Mesenchymal stem cell (in vitro differentiated cells and primary cell): ENCODE measurements around the gene TBC1D3B.

Source experiments
- DNase-seq: peaks from one replicate; pipeline ENCODE4 v3.0.0-alpha.2; 2013
- H2AFZ ChIP-seq: one replicate; pipeline ENCODE4 v1.6.1; 2013; ENCODE audit warnings: low read depth, mild to moderate bottlenecking, control low read depth, inconsistent platforms, low read length, moderate library complexity
- H2AK5ac ChIP-seq: 2 replicates; pipeline ENCODE4 v1.6.1; 2013; ENCODE audit warnings: low read length, moderate library complexity, mild to moderate bottlenecking, inconsistent platforms; ENCODE audit not compliant: severe bottlenecking
- H2BK120ac ChIP-seq: one replicate; pipeline ENCODE4 v1.6.1; 2013; ENCODE audit warnings: low read depth, mild to moderate bottlenecking, inconsistent platforms, low read length, moderate library complexity
- H2BK12ac ChIP-seq, 2 experiments: one replicate each; pipeline ENCODE4 v1.6.1; 2013; ENCODE audit warnings: inconsistent platforms in 2 of 2, low read length in 2 of 2, mild to moderate bottlenecking in 2 of 2, moderate library complexity in 2 of 2, control low read depth in 1 of 2
- H2BK15ac ChIP-seq: one replicate; pipeline ENCODE4 v1.6.1; 2013; ENCODE audit warnings: mild to moderate bottlenecking, low read depth, inconsistent platforms; ENCODE audit not compliant: poor library complexity, severe bottlenecking
- H2BK5ac ChIP-seq: 2 replicates; pipeline ENCODE4 v1.6.1; 2013; ENCODE audit warnings: low read depth, mild to moderate bottlenecking, low read length, control low read depth, inconsistent platforms; ENCODE audit not compliant: poor library complexity, severe bottlenecking
- H3K14ac ChIP-seq, 2 experiments: one replicate each; pipeline ENCODE4 v1.6.1; 2013; ENCODE audit warnings: inconsistent platforms in 2 of 2, low read length in 2 of 2, control low read depth in 1 of 2, mild to moderate bottlenecking in 1 of 2, moderate library complexity in 1 of 2
- H3K18ac ChIP-seq, 2 experiments: one replicate each; pipeline ENCODE4 v1.6.1; 2013; ENCODE audit warnings: inconsistent platforms in 2 of 2, low read length in 2 of 2, control low read depth in 1 of 2, low read depth in 1 of 2, mild to moderate bottlenecking in 1 of 2
- H3K23ac ChIP-seq, 2 experiments: one replicate each; pipeline ENCODE4 v1.6.1; 2013; ENCODE audit warnings: inconsistent platforms in 2 of 2, low read length in 2 of 2, mild to moderate bottlenecking in 2 of 2, moderate library complexity in 2 of 2, control low read depth in 1 of 2
- H3K27ac ChIP-seq: 2 replicates; pipeline ENCODE4 v1.5.1; 2013; ENCODE audit warnings: mild to moderate bottlenecking, moderate library complexity, low read length, control low read depth, inconsistent platforms; ENCODE audit not compliant: poor library complexity, severe bottlenecking
- H3K27me3 ChIP-seq, 2 experiments: 2 replicates each; pipeline versions ENCODE4 v1.6.1 to v1.7.0; 2013; ENCODE audit warnings: low read length in 2 of 2, mild to moderate bottlenecking in 2 of 2, moderate library complexity in 2 of 2, control low read depth in 1 of 2, inconsistent platforms in 1 of 2; ENCODE audit not compliant: control insufficient read depth in 1 of 2, insufficient read depth in 1 of 2
- H3K36me3 ChIP-seq, 2 experiments: 2 replicates each; pipeline versions ENCODE4 v1.6.1 to v1.7.0; 2013; ENCODE audit warnings: low read length in 2 of 2, control low read depth in 1 of 2, inconsistent platforms in 1 of 2, low read depth in 1 of 2, mild to moderate bottlenecking in 1 of 2; ENCODE audit not compliant: insufficient read depth in 2 of 2, control insufficient read depth in 1 of 2
- H3K4ac ChIP-seq, 2 experiments: one replicate each; pipeline ENCODE4 v1.6.1; 2013; ENCODE audit warnings: inconsistent platforms in 2 of 2, low read length in 2 of 2, mild to moderate bottlenecking in 2 of 2, moderate library complexity in 2 of 2, control low read depth in 1 of 2, low read depth in 1 of 2
- H3K4me1 ChIP-seq: 2 replicates; pipeline ENCODE4 v1.6.1; 2013; ENCODE audit warnings: low read depth, low read length, control low read depth; ENCODE audit not compliant: control insufficient read depth, insufficient read depth
- H3K4me2 ChIP-seq: 2 replicates; pipeline ENCODE4 v1.6.1; 2013; ENCODE audit warnings: low read length, mild to moderate bottlenecking, inconsistent platforms; ENCODE audit not compliant: poor library complexity, severe bottlenecking
- H3K4me3 ChIP-seq, 2 experiments: 2 replicates each; pipeline versions ENCODE4 v1.5.1 to v1.7.0; 2013; ENCODE audit warnings: low read length in 2 of 2, mild to moderate bottlenecking in 2 of 2, control low read depth in 1 of 2, low read depth in 1 of 2; ENCODE audit not compliant: insufficient read depth in 1 of 2
- H3K79me1 ChIP-seq: replicated peaks from 2 replicates; pipeline ENCODE4 v1.6.1; 2013; ENCODE audit warnings: mild to moderate bottlenecking, control low read depth, low read length, inconsistent platforms; ENCODE audit not compliant: poor library complexity, severe bottlenecking
- H3K9ac ChIP-seq: 2 replicates; pipeline ENCODE4 v1.7.0; 2013; ENCODE audit warnings: mild to moderate bottlenecking, low read length, moderate library complexity
- H3K9me3 ChIP-seq: 2 replicates; pipeline ENCODE4 v1.7.0; 2013; ENCODE audit warnings: mild to moderate bottlenecking, low read length; ENCODE audit not compliant: control insufficient read depth
- H4K8ac ChIP-seq: one replicate; pipeline ENCODE4 v1.6.1; 2013; ENCODE audit warnings: inconsistent platforms, mild to moderate bottlenecking, low read length, moderate library complexity
- H4K91ac ChIP-seq: one replicate; pipeline ENCODE4 v1.6.1; 2013; ENCODE audit warnings: mild to moderate bottlenecking, low read length, inconsistent platforms
- whole genome bisulfite sequencing: methylation state at CpG from one replicate; pipeline ENCODE4 v1.1.7; 2013; ENCODE audit warnings: mixed read lengths; 5-methylcytosine and 5-hydroxymethylcytosine counted together

Gene TBC1D3B

DNA sequence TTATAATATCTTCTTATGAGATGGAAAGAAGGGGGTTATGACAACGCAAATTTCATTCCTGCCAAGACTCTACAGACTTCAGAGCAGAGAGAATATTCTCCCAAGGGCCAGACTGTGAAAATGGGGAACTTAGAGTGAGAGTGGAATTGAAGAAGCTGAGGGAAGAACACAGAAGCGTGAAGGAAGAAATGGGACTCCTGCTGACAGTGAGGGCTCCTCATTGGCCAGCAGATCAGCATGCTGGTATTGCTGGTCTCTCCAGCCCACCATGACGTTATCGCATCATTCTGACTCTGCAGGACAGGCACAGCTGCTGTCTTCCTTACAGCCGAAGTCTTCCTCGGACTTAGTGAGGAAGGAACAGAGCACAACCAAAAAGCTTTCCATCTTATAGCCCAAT, 48.5 kb downstream of the TBC1D3B start:
- Histone ChIP-seq H3K9ac (no peak overlapping the region), H2AFZ (no peak overlapping the region), H2BK120ac (no peak overlapping the region), H3K4ac (no peak overlapping the region), H4K91ac (no peak overlapping the region), H2AK5ac (no peak overlapping the region), H3K14ac (no peak overlapping the region), H2BK5ac (no peak overlapping the region), H3K27me3 (peaks cover 0 to 26% of the 10 kb centered on the region in 2 experiments), H2BK15ac (no peak overlapping the region), H3K9me3 (peaks cover 12% of the 10 kb centered on the region), H3K79me1 (no peaks in the 10 kb centered on the region), H3K18ac (no peak overlapping the region), H3K27ac (no peak overlapping the region), H3K23ac (no peak overlapping the region), H3K36me3 (no peaks in the 10 kb centered on the region), H3K4me3 (no peak overlapping the region), H3K4me1 (no peaks in the 10 kb centered on the region), H2BK12ac (no peak overlapping the region), H3K4me2 (no peak overlapping the region), H4K8ac (no peak overlapping the region)
- 47% methylated on average over 3 of the region's 6 CpGs for WGBS
- no peak for DNase-seq

DNA sequence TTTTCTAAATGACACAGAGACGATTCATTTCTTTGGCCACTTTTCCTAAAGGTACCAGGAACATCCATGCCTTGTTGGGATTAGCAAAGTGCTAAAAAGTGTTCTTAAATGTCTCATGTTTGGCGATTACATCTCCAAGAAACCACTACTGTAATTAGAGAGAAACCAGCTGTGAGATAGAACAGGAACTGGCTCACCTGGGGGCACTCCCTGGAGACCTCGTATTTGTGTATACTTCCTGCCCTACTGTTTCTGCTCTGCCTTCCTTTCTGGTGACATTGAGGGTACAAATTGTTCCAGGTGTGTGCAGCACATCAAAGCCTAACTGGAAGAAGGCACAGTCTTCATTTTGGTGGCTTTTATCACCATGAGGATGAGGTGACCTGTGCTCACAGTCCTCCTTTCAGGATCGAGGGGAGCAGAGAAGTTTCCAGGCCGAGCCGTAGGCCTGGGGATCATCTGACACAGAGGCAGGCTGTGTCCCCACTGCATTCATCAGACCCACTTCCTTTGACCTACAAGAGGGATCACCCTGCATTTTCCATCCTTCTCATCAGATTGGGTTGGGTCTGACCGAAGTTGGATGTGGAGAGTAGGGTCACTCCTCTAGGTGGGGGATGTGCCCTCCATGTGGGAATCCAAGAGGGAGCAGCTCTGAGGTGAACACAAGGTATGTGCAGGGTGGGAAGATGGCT, 49.1 kb downstream of the TBC1D3B start:
- Histone ChIP-seq H2AK5ac (no peak overlapping the region), H2BK12ac (no peak overlapping the region), H3K9ac (no peak overlapping the region), H3K14ac (no peak overlapping the region), H3K27me3 (peaks cover 0 to 20% of the 10 kb centered on the region in 2 experiments), H2BK5ac (no peak overlapping the region), H2BK120ac (no peak overlapping the region), H3K4me1 (no peaks in the 10 kb centered on the region), H3K18ac (no peak overlapping the region), H2BK15ac (no peak overlapping the region), H2AFZ (no peak overlapping the region), H3K79me1 (no peaks in the 10 kb centered on the region), H4K8ac (no peak overlapping the region), H3K23ac (no peak overlapping the region), H4K91ac (no peak overlapping the region), H3K4me2 (no peak overlapping the region), H3K4me3 (no peak overlapping the region), H3K36me3 (no peaks in the 10 kb centered on the region), H3K9me3 (peaks cover 12% of the 10 kb centered on the region), H3K27ac (no peak overlapping the region), H3K4ac (no peak overlapping the region)
- DNase-seq: no peak
- 68% methylated on average over 5 of the region's 7 CpGs for WGBS

DNA sequence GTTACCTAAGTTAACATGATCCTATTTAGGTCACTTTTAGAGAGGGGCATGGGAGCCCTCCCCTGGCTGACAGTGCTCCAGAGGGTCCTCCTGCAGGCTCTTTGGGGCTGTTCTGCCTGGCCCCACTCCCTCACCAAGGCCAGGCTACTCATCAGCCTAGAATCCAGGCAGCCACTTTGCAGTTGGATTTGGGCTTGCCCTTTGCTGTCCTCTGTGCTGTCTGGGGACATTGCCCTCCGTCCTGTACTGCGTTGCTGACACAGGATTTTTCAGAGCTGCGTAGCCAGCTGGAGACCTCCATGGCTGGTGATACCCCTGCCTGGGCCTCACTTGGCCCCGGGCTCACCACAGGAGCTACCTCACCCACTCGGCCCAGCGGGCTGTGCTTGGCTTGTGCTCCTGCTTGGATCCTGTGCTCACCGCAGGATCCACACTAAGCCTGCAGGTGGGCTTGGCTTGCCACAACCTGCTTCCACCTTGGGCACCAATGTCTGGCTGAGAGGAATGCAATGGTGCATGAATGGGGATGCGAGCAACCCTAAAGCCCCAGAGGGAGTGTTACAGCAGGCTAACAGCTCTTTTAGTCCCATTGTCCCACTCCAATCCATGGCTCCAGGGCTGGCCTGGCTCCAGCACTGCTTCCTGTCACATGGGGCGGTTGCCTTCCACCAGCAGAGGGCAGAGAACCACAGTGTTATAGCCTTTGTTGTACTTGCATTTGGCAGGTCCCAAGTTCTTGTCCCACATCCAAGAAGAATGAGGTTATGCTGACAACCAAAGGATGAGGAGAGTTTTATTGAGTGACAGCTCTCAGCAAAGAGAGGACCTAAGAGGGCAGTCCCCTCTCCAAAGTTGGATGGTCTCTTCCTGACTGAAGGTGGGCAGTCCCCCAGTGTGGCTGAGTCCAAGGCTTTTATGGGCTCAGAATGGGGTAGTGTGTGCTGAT, 51.3 kb downstream of the TBC1D3B start:
- WGBS: 82% methylated on average over 9 of the region's 9 CpGs
- Histone ChIP-seq H3K14ac (no peak overlapping the region), H2AK5ac (no peak overlapping the region), H3K27ac (no peak overlapping the region), H3K4me3 (no peak overlapping the region), H4K8ac (no peak overlapping the region), H2BK15ac (no peak overlapping the region), H3K4ac (no peak overlapping the region), H3K4me2 (no peak overlapping the region), H3K9me3 (peaks cover 12% of the 10 kb centered on the region), H3K27me3 (peaks cover 0 to 16% of the 10 kb centered on the region in 2 experiments), H2BK5ac (no peak overlapping the region), H2BK12ac (no peak overlapping the region), H4K91ac (no peak overlapping the region), H2AFZ (no peak overlapping the region), H2BK120ac (no peak overlapping the region), H3K4me1 (no peaks in the 10 kb centered on the region), H3K79me1 (no peaks in the 10 kb centered on the region), H3K36me3 (no peaks in the 10 kb centered on the region), H3K23ac (no peak overlapping the region), H3K18ac (no peak overlapping the region), H3K9ac (no peak overlapping the region)
- no peak for DNase-seq

DNA sequence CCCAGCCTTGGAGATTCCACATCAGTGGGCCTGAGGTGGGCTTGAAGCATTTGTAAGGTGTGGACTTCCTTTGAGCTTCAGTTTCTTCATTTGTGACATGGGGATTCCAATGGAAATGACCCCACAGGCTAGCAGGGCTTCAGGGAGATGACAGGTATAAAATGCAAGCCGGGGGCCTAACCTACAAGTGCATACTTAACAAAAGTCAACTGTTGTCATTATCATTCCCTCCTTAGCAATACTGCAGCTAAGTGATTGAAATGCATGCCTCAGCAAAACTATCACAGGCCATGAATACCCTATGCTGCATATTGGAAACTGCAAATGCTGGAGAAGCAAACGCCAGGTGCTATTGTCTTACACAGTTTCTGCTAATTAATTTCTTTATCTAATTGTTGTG, 53.0 kb downstream of the TBC1D3B start:
- no peak overlapping the region for H3K18ac ChIP-seq
- no peaks in the 10 kb centered on the region for H3K4me1 ChIP-seq
- H2BK15ac ChIP-seq: no peak overlapping the region
- H3K4ac ChIP-seq: no peak overlapping the region
- no peaks in the 10 kb centered on the region for H3K79me1 ChIP-seq
- H4K8ac ChIP-seq: no peak overlapping the region
- no peaks in the 10 kb centered on the region for H3K36me3 ChIP-seq
- 73% methylated on average over 1 of the region's 2 CpGs for WGBS
- H2AFZ ChIP-seq: no peak overlapping the region
- no peak overlapping the region for H3K4me2 ChIP-seq
- no peak overlapping the region for H2BK5ac ChIP-seq
- no peak for DNase-seq
- peaks cover 0 to 10% of the 10 kb centered on the region in 2 experiments for H3K27me3 ChIP-seq
- no peak overlapping the region for H2BK12ac ChIP-seq
- peaks cover 12% of the 10 kb centered on the region for H3K9me3 ChIP-seq
- no peak overlapping the region for H3K14ac ChIP-seq
- H3K23ac ChIP-seq: no peak overlapping the region
- no peak overlapping the region for H4K91ac ChIP-seq
- no peak overlapping the region for H3K9ac ChIP-seq
- H2BK120ac ChIP-seq: no peak overlapping the region
- no peak overlapping the region for H3K27ac ChIP-seq
- H2AK5ac ChIP-seq: no peak overlapping the region
- no peak overlapping the region for H3K4me3 ChIP-seq
